KMS-11 (cell line): ENCODE measurements around the gene KRT35.

Source experiments
- H2AFZ ChIP-seq: fragments of 200-600 bp; sonication (generic); 2 replicates; pipeline ENCODE4 v1.6.1; 2016; ENCODE audit warnings: antibody characterized with exemption, mixed run types, low read depth
- H3K27ac ChIP-seq: fragments of 200-600 bp; sonication (generic); 2 replicates; pipeline ENCODE4 v1.6.1; 2016; ENCODE audit warnings: mild to moderate bottlenecking, mixed run types
- H3K27me3 ChIP-seq: fragments of 200-600 bp; sonication (generic); 2 replicates; pipeline ENCODE4 v1.6.1; 2017; ENCODE audit warnings: mild to moderate bottlenecking, low read depth, mixed run types, moderate library complexity; ENCODE audit not compliant: insufficient read depth
- H3K36me3 ChIP-seq: fragments of 200-600 bp; sonication (generic); 2 replicates; pipeline ENCODE4 v1.6.1; 2017; ENCODE audit warnings: mild to moderate bottlenecking, mixed run types; ENCODE audit not compliant: insufficient read depth
- H3K4me1 ChIP-seq: fragments of 200-600 bp; sonication (generic); 2 replicates; pipeline ENCODE4 v1.6.1; 2016; ENCODE audit warnings: mild to moderate bottlenecking, low read depth, mixed run types; ENCODE audit not compliant: poor library complexity, severe bottlenecking
- H3K4me2 ChIP-seq: fragments of 200-600 bp; sonication (generic); 2 replicates; pipeline ENCODE4 v1.7.0; 2016; ENCODE audit warnings: mild to moderate bottlenecking, mixed run types
- H3K4me3 ChIP-seq: fragments of 200-600 bp; sonication (generic); IDR thresholded peaks from 2 replicates; pipeline ENCODE4 v1.6.1; 2017; ENCODE audit warnings: low read depth, low read length, mixed read lengths; ENCODE audit not compliant: insufficient read depth
- H3K79me2 ChIP-seq: fragments of 200-600 bp; sonication (generic); 2 replicates; pipeline ENCODE4 v1.6.1; 2016; ENCODE audit warnings: low read depth, mixed run types; ENCODE audit not compliant: insufficient read depth
- H3K9ac ChIP-seq: fragments of 200-600 bp; sonication (generic); 2 replicates; pipeline ENCODE4 v1.6.1; 2016; ENCODE audit warnings: mild to moderate bottlenecking, mixed run types
- H4K20me1 ChIP-seq: fragments of 200-600 bp; sonication (generic); 2 replicates; pipeline ENCODE4 v1.6.1; 2016; ENCODE audit warnings: mild to moderate bottlenecking, mixed run types; ENCODE audit not compliant: insufficient read depth
- CTCF ChIP-seq: fragments of 200-600 bp; sonication (generic); conservative IDR thresholded peaks from 2 replicates; pipeline ENCODE4 v1.6.1; 2017; ENCODE audit warnings: low read depth, mild to moderate bottlenecking, antibody characterized with exemption, low read length, moderate library complexity, mixed read lengths

KRT35 gene

GRCh38 chr17:41476866-41477815 lies 3.8 kb downstream of the KRT35 start:
- no peak overlapping the region for H3K4me2 ChIP-seq
- no peak overlapping the region for H3K27ac ChIP-seq
- no peaks in the 10 kb centered on the region for H4K20me1 ChIP-seq
- no peak overlapping the region for H2AFZ ChIP-seq
- no peak overlapping the region for H3K9ac ChIP-seq
- no peak for TF ChIP-seq CTCF
- no peaks in the 10 kb centered on the region for H3K79me2 ChIP-seq
- H3K27me3 ChIP-seq: no peaks in the 10 kb centered on the region
- H3K36me3 ChIP-seq: no peaks in the 10 kb centered on the region
- no peaks in the 10 kb centered on the region for H3K4me1 ChIP-seq
- H3K4me3 ChIP-seq: no peak overlapping the region

- Histone ChIP-seq H3K36me3 (no peaks in the 10 kb centered on the region), H3K4me1 (no peaks in the 10 kb centered on the region), H3K4me2 (no peak overlapping the region), H3K27me3 (no peaks in the 10 kb centered on the region), H2AFZ (no peak overlapping the region), H4K20me1 (no peaks in the 10 kb centered on the region), H3K27ac (no peak overlapping the region), H3K9ac (no peak overlapping the region), H3K79me2 (no peaks in the 10 kb centered on the region), H3K4me3 (no peak overlapping the region)
- TF ChIP-seq CTCF: no peak
These were observed 5.5 kb downstream of the KRT35 start for GRCh38 chr17:41475421-41475820.

- Histone ChIP-seq H3K27me3 (no peaks in the 10 kb centered on the region), H4K20me1 (no peaks in the 10 kb centered on the region), H3K4me2 (no peak overlapping the region), H3K4me3 (no peak overlapping the region), H3K36me3 (no peaks in the 10 kb centered on the region), H3K9ac (no peak overlapping the region), H3K4me1 (no peaks in the 10 kb centered on the region), H3K27ac (no peak overlapping the region), H3K79me2 (no peaks in the 10 kb centered on the region), H2AFZ (no peak overlapping the region)
- TF ChIP-seq CTCF: no peak
These were observed 6.1 kb downstream of the KRT35 start for GRCh38 chr17:41474863-41475262.

- no peak overlapping the region for H3K4me3 ChIP-seq
- no peak overlapping the region for H2AFZ ChIP-seq
- no peak for TF ChIP-seq CTCF
- H3K4me2 ChIP-seq: no peak overlapping the region
- H3K4me1 ChIP-seq: no peaks in the 10 kb centered on the region
- no peaks in the 10 kb centered on the region for H4K20me1 ChIP-seq
- H3K27ac ChIP-seq: no peak overlapping the region
- H3K79me2 ChIP-seq: no peaks in the 10 kb centered on the region
- H3K27me3 ChIP-seq: no peaks in the 10 kb centered on the region
- H3K36me3 ChIP-seq: no peaks in the 10 kb centered on the region
- no peak overlapping the region for H3K9ac ChIP-seq
These were observed 12.6 kb downstream of the KRT35 start for GRCh38 chr17:41468346-41468745.
